Left lung (tissue), 10 donors: ENCODE results near the gene PSMB2. TPM values are rescaled to one million over a fixed set of nuclear protein-coding genes. Genes with fewer than 3 reads are reported as not detected.
A peak's percentile ranks its signal among the peaks of the same experiment; 100 is the strongest.
"Not testable (repeated sequence)": the region's sequence is repeated elsewhere in the genome, so short reads cannot be mapped to it uniquely, and the experiment has no call there.

ENCODE experiments used
- ATAC-seq: fragments of 200-7000 bp; cut with Tn5 transposase; one replicate; pipeline ENCODE4 v1.9.1; 2020; ENCODE audit warnings: moderate library complexity
- DNase-seq, 4 donors: peaks; one replicate each; pipeline ENCODE4 v3.0.0-alpha.2; 2013 to 2020
- H3K27ac ChIP-seq, 2 donors: fragments of 200-600 bp; sonication (generic) in 1 of 2; one replicate each; pipeline versions ENCODE4 v1.5.0 to v1.8.0; 2020 to 2021
- H3K27me3 ChIP-seq, 2 donors: fragments of 200-600 bp; sonication (generic) in 1 of 2; one replicate each; pipeline versions ENCODE4 v1.5.0 to v1.8.0; 2020 to 2021
- H3K36me3 ChIP-seq, 2 donors: fragments of 200-600 bp; sonication (generic) in 1 of 2; one replicate each; pipeline versions ENCODE4 v1.5.0 to v1.8.0; 2020 to 2021
- H3K4me1 ChIP-seq, 2 donors: fragments of 200-600 bp; one replicate each; pipeline ENCODE4 v1.8.0; 2021
- H3K4me3 ChIP-seq, 2 donors: fragments of 200-600 bp; sonication (generic) in 1 of 2; one replicate each; pipeline versions ENCODE4 v1.5.0 to v1.8.0; 2020 to 2021; ENCODE audit warnings: mild to moderate bottlenecking in 1 of 2
- H3K9me3 ChIP-seq, 2 donors: fragments of 200-600 bp; sonication (generic) in 1 of 2; one replicate each; pipeline versions ENCODE4 v1.5.0 to v1.8.0; 2020 to 2021
- CTCF ChIP-seq, 2 donors: fragments of 200-600 bp; sonication (generic) in 1 of 2; IDR thresholded peaks; one replicate each; pipeline versions ENCODE4 v1.5.0 to v1.8.0; 2021; ENCODE audit warnings: antibody characterized with exemption in 2 of 2
- intact Hi-C, 2 donors: fragments of 100-400 bp; cut with DNase I; formaldehyde crosslinking; loops; one replicate each; pipeline versions ENCODE4 v1.11.2 to v1.14.2; 2022
- polyA plus RNA-seq, 6 donors: library from polyadenylated mRNA; unstranded; fragments of 120-200 nt; gene quantifications; one replicate each; pipeline ENCODE4 v1.2.1, GENCODE V29; 2013; ENCODE audit not compliant: insufficient read length in 6 of 6
- total RNA-seq, 2 donors: library from RNA; stranded (reverse); fragmentation: NEBNext Ultra II Directional; extraction: Animal tissue kit (Norgen Biotek cat#: 25700); gene quantifications; one replicate each; pipeline ENCODE4 v1.2.1, GENCODE V29; 2021
- donor health status: DM: no; HTN: yes; CAD: no.
- donor health status: DM: no; HTN: no; CAD: no.

Gene PSMB2
- total and polyA plus RNA-seq, 8 donors, result 48.4 to 80.2 (median 70.7) TPM

GRCh38 chr1:35588197-35588910 lies 53.0 kb downstream of the PSMB2 start:
- H3K4me1 ChIP-seq, result no peaks in the 10 kb centered on the region
- DNase-seq (peak in 1 of 4 donors; percentile 77), ATAC-seq (no peak)
- H3K36me3 ChIP-seq, result peaks cover 0 to 16% of the 10 kb centered on the region in 2 donors
- no peaks in the 10 kb centered on the region for H3K27me3 ChIP-seq
- H3K27ac ChIP-seq, result no peak overlapping the region
- TF ChIP-seq CTCF (IDR thresholded peaks at IDR 0.05), result no peak
- H3K4me3 ChIP-seq, result no peak overlapping the region
- no peaks in the 10 kb centered on the region for H3K9me3 ChIP-seq
- intact Hi-C loops, result no loop called here

- Histone ChIP-seq H3K4me3 (no peak overlapping the region), H3K27me3 (no peaks in the 10 kb centered on the region), H3K9me3 (no peaks in the 10 kb centered on the region), H3K4me1 (no peaks in the 10 kb centered on the region), H3K36me3 (peaks cover 0 to 16% of the 10 kb centered on the region in 2 donors), H3K27ac (no peak overlapping the region)
- intact Hi-C loops, result no loop called here
- DNase-seq, result no peak
- ATAC-seq, result no peak
- TF ChIP-seq CTCF (IDR thresholded peaks at IDR 0.05), result no peak
Measured at GRCh38 chr1:35587736-35588135, 53.6 kb downstream of the PSMB2 start.

GRCh38 chr1:35586808-35587207 lies 54.5 kb downstream of the PSMB2 start:
- TF ChIP-seq CTCF (IDR thresholded peaks at IDR 0.05), result no peak
- peaks cover 0 to 16% of the 10 kb centered on the region in 2 donors for H3K36me3 ChIP-seq
- no peak for ATAC-seq
- H3K27me3 ChIP-seq, result no peaks in the 10 kb centered on the region
- intact Hi-C loops, result no loop called here
- H3K4me1 ChIP-seq, result no peaks in the 10 kb centered on the region
- no peak overlapping the region for H3K27ac ChIP-seq
- H3K4me3 ChIP-seq, result no peak overlapping the region
- no peak for DNase-seq
- H3K9me3 ChIP-seq, result no peaks in the 10 kb centered on the region

- H3K4me1 ChIP-seq, H3K27me3 ChIP-seq, intact Hi-C loops, ATAC-seq, H3K36me3 ChIP-seq, H3K27ac ChIP-seq, DNase-seq, H3K4me3 ChIP-seq, H3K9me3 ChIP-seq: not testable (repeated sequence)
Measured at GRCh38 chr1:35585805-35586204, 55.5 kb downstream of the PSMB2 start.

GRCh38 chr1:35585281-35585680 lies 56.0 kb downstream of the PSMB2 start:
- no peak for DNase-seq
- Histone ChIP-seq H3K27ac (no peak overlapping the region), H3K4me3 (no peak overlapping the region), H3K36me3 (peaks cover 0 to 1% of the 10 kb centered on the region in 2 donors), H3K4me1 (no peaks in the 10 kb centered on the region), H3K27me3 (no peaks in the 10 kb centered on the region), H3K9me3 (no peaks in the 10 kb centered on the region)
- no peak for TF ChIP-seq CTCF (IDR thresholded peaks at IDR 0.05)
- intact Hi-C loops, result no loop called here
- no peak for ATAC-seq

- H3K27me3 ChIP-seq, result peaks cover 4 to 11% of the 10 kb centered on the region in 2 donors
- H3K36me3 ChIP-seq, H3K9me3 ChIP-seq, intact Hi-C loops, DNase-seq, H3K4me3 ChIP-seq, ATAC-seq, H3K27ac ChIP-seq: not testable (repeated sequence)
- peaks cover 0 to 19% of the 10 kb centered on the region in 2 donors for H3K4me1 ChIP-seq
Measured at GRCh38 chr1:35581621-35582020, 59.7 kb downstream of the PSMB2 start.
